NK-92 (cell line): ENCODE data around the gene BCAP31.
"Not testable (repeated sequence)": the region's sequence is repeated elsewhere in the genome, so short reads cannot be mapped to it uniquely, and the experiment has no call there.

ENCODE experiments used
- DNase-seq: peaks from one replicate; lab custom pipeline; 2025; ENCODE audit not compliant: unreplicated experiment; lab: John Stamatoyannopoulos, UW

BCAP31 gene

GRCh38 chrX:153684467-153685155 is 39.6 kb downstream of the BCAP31 start:
- DNase-seq: no peak

GRCh38 chrX:153683486-153683885 is 40.7 kb downstream of the BCAP31 start:
- DNase-seq: not testable (repeated sequence)

GRCh38 chrX:153681175-153681574 is 43.0 kb downstream of the BCAP31 start:
- DNase-seq: no peak

- no peak for DNase-seq
These were observed 49.9 kb downstream of the BCAP31 start for GRCh38 chrX:153674219-153674851.

- DNase-seq: no peak
These were observed 50.6 kb downstream of the BCAP31 start, which contains the start of gene PNCK for GRCh38 chrX:153673428-153674218. PNCK (minus strand) TSS chrX:153673813; CDS start chrX:153673076, 737 bp downstream.

GRCh38 chrX:153672531-153673427 is 51.4 kb downstream of the BCAP31 start:
- no peak for DNase-seq

- no peak for DNase-seq
These were observed 52.3 kb downstream of the BCAP31 start for GRCh38 chrX:153671589-153672530.

GRCh38 chrX:153670748-153671588 is 53.2 kb downstream of the BCAP31 start:
- DNase-seq: no peak

GRCh38 chrX:153669901-153670731 is 54.1 kb downstream of the BCAP31 start:
- no peak for DNase-seq

GRCh38 chrX:153669174-153669890 is 54.9 kb downstream of the BCAP31 start:
- DNase-seq: no peak

- no peak for DNase-seq
These were observed 55.6 kb downstream of the BCAP31 start for GRCh38 chrX:153668423-153669173.

- DNase-seq: no peak
These were observed 56.2 kb downstream of the BCAP31 start for GRCh38 chrX:153667956-153668396.

GRCh38 chrX:153667281-153667955 is 56.8 kb downstream of the BCAP31 start:
- DNase-seq: no peak

- no peak for DNase-seq
These were observed 58.4 kb downstream of the BCAP31 start for GRCh38 chrX:153665726-153666306.

- DNase-seq: no peak
These were observed 61.9 kb downstream of the BCAP31 start for GRCh38 chrX:153662266-153662665.

GRCh38 chrX:153659268-153659667 is 64.9 kb downstream of the BCAP31 start:
- DNase-seq: no peak
